NCI-H748 treated with DMSO at 0.1 percent for 48 hours (cell line): Measurements from ENCODE around the gene BRD3.
A peak's percentile ranks its signal among the peaks of the same experiment; 100 is the strongest.

Experiments
- DNase-seq: peaks from one replicate; lab custom pipeline; 2025; lab: John Stamatoyannopoulos, UW

Gene BRD3

GRCh38 chr9:134024214-134024792 is 43.5 kb downstream of the BRD3 start:
- no peak for DNase-seq

GRCh38 chr9:134014946-134015345 is 52.9 kb downstream of the BRD3 start:
- DNase-seq, result no peak

DNA sequence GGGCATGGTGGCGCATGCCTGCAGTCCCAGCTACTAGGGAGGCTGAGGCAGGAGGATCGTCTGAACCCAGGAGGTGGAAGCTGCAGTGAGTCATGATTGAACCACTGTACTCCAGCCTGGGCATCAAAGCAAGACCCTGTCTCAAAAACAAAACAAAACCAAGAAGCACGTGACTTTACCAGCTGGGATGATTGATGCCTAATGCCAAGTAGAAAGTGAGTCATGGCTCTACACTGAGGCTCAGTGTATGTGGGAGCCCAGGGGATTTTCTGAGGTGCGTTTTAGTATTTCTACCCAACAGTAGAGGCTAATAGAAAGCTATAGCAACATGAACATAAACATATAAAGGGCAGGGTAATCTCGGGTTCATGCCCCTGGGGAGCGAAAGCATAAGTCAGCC is 56.4 kb downstream of the BRD3 start:
- DNase-seq, result no peak

GRCh38 chr9:134010310-134011173 is 57.3 kb downstream of the BRD3 start:
- no peak for DNase-seq

GRCh38 chr9:134007571-134007970 is 60.3 kb downstream of the BRD3 start:
- DNase-seq, result no peak

- DNase-seq, result no peak
Measured at GRCh38 chr9:134007150-134007549, 60.7 kb downstream of the BRD3 start.

DNA sequence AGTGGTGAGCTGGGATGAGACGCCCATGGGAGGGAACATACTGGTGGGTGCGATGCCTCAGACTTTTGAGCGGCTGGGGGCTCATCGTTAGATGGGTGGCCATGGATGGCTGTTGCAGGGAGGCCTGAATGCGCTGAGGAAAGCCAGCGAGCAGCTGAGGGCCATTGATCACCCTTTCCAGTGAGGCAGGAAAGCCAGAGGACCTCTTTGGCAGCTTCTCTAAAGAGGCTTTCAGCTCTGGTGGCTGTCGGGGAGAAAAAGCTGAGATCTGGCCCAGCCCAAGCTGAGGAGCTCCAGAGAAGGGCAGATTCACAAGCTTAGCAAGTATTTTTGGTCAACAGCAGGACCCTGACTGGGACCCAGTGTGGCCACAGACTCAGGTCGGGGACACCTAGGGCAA is 62.4 kb downstream of the BRD3 start:
- DNase-seq, result no peak

- DNase-seq, result no peak
Measured at GRCh38 chr9:134004881-134005280, 62.9 kb downstream of the BRD3 start.

DNA sequence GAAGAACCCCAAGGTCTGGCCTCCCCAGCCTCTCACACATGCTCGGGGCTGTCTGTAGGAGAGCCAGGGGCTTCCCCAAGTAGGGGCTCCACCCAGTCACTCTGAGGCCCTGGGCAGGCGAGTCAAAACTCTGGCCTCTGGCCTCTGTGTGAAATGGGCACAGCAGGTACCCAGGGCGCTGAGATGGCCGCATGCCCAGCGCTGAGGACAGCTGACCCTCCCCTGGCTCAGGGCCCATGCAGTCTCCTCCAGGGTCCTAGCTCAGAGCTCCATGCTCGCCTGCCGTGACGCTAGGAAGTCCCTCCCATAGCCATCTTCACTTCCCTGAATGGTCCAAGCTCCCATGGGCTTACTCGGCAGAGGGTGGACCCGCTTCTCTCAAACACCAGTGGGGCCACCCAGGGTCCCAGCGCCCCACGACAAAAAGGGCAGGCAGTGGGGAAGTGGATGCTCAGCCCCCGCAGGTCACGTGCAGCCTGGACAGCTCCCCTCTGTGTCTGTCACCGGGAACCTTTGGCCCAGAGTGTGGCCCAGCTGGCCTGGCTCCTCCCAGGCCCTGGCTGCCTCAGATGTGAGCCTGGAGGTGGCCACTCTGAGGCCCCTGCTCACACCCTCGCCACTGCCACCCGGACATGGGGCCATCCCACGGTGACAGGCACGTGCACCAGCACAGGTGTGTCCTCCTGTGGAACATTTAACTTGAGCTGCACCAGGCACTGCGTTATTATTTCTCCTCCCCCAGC is 63.5 kb downstream of the BRD3 start:
- DNase-seq, result no peak

- no peak for DNase-seq
Measured at GRCh38 chr9:134003237-134003636, 64.6 kb downstream of the BRD3 start.

GRCh38 chr9:134002796-134003195 is 65.0 kb downstream of the BRD3 start:
- DNase-seq, result no peak

GRCh38 chr9:133999851-134000265 is 68.0 kb downstream of the BRD3 start:
- no peak for DNase-seq

DNA sequence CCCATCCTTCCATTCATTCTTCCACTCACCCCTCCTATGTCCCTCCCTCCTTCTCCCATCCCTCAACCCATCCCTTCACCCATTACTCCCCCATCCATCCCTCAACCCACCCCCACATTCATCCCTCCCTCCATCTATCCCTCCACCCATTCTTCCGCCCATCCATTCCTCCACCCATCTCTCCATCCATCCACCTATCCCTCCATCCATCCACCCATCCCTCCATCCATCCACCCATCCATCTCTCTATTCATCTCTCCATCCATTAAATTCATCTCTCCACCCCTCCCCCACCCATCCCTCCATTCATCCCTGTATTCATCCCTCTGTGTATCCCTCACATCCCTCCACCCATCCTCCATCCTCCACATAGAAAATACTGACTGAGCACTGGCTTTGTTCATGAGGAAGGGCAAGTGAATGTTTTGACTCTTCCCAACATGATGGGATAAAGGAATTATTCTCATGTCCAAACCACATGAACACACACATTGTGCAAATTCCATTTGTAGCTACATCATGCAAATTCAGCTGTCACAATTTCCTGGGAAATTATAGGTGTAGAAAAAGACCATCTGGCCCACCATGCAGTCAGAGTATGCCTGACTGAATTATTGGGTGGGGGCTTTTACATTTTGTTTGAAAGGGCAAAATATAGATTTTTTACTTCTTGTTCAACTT is 68.8 kb downstream of the BRD3 start:
- DNase-seq, result no peak

- DNase-seq, result no peak
Measured at GRCh38 chr9:133997584-133997983, 70.2 kb downstream of the BRD3 start.

- DNase-seq, result no peak
Measured at GRCh38 chr9:133996531-133997520, 71.0 kb downstream of the BRD3 start.

DNA sequence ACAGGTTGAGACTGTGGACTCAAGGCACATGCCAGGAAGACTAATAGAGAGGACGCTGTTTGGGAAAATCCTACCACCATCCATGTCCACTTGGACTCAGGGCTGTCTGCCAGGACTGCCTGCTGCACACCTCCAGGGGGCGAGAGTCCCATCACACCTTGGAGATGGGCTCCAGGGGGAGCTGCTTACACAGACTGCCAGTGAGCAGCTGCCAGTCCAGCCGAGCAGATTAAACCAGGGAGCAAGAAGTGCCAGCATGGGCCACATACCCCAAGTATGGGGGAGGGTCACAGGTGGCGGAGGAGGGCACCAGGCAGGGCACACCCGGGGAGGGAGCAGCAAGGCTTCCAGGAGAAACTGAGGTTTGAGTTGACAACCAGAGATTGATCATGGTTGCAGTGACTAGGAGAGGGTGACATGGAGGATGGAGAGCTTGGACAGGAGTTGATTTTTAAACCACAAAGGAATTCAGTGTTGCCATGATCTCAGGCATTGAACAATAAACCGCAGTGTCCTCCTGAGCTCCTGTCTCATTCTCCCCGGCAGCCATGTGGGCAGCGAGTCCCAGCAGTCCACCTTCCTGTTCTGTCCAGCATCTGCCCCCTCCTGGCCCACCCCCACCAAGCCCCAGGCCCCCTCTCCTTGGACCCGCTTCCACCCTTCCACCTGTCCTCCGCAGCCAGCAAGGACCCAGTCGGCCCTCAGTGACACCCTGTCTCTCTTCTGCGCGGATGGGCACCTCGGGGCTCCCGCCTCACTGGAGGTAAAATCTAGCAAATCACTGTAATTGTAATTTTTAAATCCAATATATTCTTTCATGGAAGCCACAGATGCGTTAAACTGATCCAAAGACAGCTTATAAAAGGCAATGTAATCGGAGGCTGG is 72.6 kb downstream of the BRD3 start:
- no peak for DNase-seq

DNA sequence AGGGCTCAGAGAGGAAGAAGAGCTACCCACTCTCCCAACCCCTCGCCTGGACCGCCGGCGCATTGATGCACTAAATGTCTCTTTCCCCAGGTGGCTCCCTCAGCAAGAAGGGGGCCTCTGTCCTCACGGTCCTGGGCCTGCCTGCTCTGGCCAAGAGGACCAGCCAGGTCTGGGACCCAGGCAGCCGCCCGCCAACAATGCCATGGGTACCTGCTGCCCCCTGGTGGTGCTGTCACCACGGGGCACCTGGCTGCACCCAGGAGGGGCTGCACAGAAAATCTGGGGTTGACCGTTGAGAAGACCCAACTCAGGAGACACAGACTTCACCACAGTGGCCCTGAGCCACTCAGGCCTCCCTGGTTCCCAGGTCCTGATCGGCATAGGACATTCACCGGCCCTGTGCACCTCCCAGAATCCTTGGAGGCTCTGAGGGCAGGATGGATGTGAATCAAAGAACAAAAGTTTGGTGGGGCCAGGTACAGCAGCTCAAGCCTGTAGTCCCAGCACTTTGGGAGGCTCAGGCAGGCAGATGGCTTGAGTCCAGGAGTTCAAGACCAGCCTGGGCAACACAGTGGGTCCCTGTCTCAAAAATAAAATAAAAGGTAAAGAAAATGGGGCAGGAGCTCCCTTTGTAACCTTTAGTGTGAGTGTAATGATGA is 73.3 kb downstream of the BRD3 start:
- peak; percentile 52 for DNase-seq

DNA sequence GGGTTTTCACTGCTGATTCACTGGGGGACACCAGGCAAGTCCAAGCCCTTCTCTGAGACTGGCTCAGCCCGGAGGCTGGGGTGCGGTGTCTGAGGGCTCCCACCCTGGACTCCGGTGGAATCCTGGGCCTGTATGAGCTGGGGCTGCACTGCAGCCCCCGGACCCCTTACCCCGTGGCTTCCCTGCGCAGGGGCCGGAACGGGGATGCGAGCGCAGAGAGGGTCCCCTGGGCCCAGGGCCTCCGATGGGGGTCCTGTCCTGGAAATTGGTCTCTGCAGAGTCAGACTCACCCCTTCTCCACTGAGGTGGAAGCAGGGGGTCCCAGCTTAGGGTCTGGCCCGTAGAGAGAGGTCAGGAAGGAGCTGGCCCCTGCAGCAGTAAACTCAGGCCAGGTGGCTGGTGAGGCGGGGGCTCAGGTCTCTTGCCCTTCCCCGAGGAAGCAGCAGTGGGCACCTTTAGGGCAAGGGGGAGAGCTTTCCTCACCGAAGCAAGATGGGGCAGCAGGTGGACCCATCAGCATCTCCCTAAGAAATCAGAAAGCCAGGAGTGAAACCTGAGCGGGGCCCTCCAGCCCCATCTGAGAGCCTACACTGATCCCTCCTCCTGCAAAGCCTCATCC is 74.1 kb downstream of the BRD3 start:
- no peak for DNase-seq
